SK-N-SH (cell line): ENCODE results near the gene SLX4IP. TPM values are rescaled to one million over a fixed set of nuclear protein-coding genes. Genes with fewer than 3 reads are reported as not detected.

Experiments used
- CTCF ChIA-PET: fragments of 300-600, 350-600 bp; formaldehyde crosslinking; extraction: SDS; loops from one replicate; lab custom pipeline; 2021; lab: Yijun Ruan, JAX
- POLR2A ChIA-PET: fragments of 350-600 bp; sonication (Branson Sonifier 250); formaldehyde crosslinking; extraction: SDS; loops from one replicate; lab custom pipeline; 2020; ENCODE audit warnings: antibody characterized with exemption, inconsistent platforms; lab: Yijun Ruan, JAX
- DNase-seq: peaks from one replicate; pipeline ENCODE4 v3.0.0; 2012
- H2AFZ ChIP-seq: fragments of 200-600 bp; sonication (generic); 2 replicates; pipeline ENCODE4 v1.8.1; 2016; ENCODE audit warnings: antibody characterized with exemption, mild to moderate bottlenecking, low read depth
- H3F3A ChIP-seq: fragments of 200-600 bp; sonication (generic); replicated peaks from 2 replicates; pipeline ENCODE3; 2016; ENCODE audit warnings: antibody characterized with exemption, mild to moderate bottlenecking; ENCODE audit not compliant: insufficient read depth
- H3K27ac ChIP-seq, 2 experiments: fragments of 200-500 bp in 1 of 2; fragments of 200-600 bp in 1 of 2; sonication (Bioruptor generic) in 1 of 2; sonication (generic), shearing (Covaris generic) in 1 of 2; 2 replicates each; pipeline versions ENCODE4 v1.5.1 to v1.6.1; 2014 to 2016; ENCODE audit warnings: low read depth in 2 of 2, inconsistent platforms in 1 of 2, low read length in 1 of 2, mild to moderate bottlenecking in 1 of 2, mixed read lengths in 1 of 2
- H3K27me3 ChIP-seq: fragments of 200-600 bp; sonication (generic), shearing (Covaris generic); 2 replicates; pipeline ENCODE4 v1.6.1; 2016; ENCODE audit warnings: mixed run types; ENCODE audit not compliant: insufficient read depth
- H3K36me3 ChIP-seq, 2 experiments: fragments of 200-500 bp in 1 of 2; fragments of 200-600 bp in 1 of 2; sonication (Bioruptor generic) in 1 of 2; sonication (generic) in 1 of 2; replicated peaks in 1 of 2; 2 replicates each; pipeline versions ENCODE3 to v1.5.1; 2014 to 2016; ENCODE audit warnings: low read length in 1 of 2, mild to moderate bottlenecking in 1 of 2; ENCODE audit not compliant: insufficient read depth in 2 of 2, control insufficient read depth in 1 of 2
- H3K4me1 ChIP-seq, 2 experiments: fragments of 200-500 bp in 1 of 2; fragments of 200-600 bp in 1 of 2; sonication (Bioruptor generic) in 1 of 2; sonication (generic), shearing (Covaris generic) in 1 of 2; 2 replicates each; pipeline versions ENCODE4 v1.5.1 to v1.6.1; 2014 to 2016; ENCODE audit warnings: low read depth in 1 of 2, low read length in 1 of 2, mixed run types in 1 of 2; ENCODE audit not compliant: insufficient read depth in 2 of 2, control insufficient read depth in 1 of 2
- H3K4me2 ChIP-seq: fragments of 200-600 bp; sonication (generic), shearing (Covaris generic); 2 replicates; pipeline ENCODE4 v1.6.1; 2017; ENCODE audit warnings: mixed run types
- H3K4me3 ChIP-seq, 2 experiments: fragments of 200-500 bp in 1 of 2; fragments of 200-600 bp in 1 of 2; sonication (Bioruptor generic) in 1 of 2; sonication (generic), shearing (Covaris generic) in 1 of 2; 2 replicates each; pipeline versions ENCODE4 v1.5.1 to v1.8.1; 2014 to 2016; ENCODE audit warnings: low read depth in 2 of 2, inconsistent platforms in 1 of 2, low read length in 1 of 2, mild to moderate bottlenecking in 1 of 2, mixed read lengths in 1 of 2, moderate library complexity in 1 of 2
- H3K79me2 ChIP-seq: fragments of 200-600 bp; sonication (generic); 2 replicates; pipeline ENCODE4 v1.8.1; 2017; ENCODE audit warnings: mild to moderate bottlenecking; ENCODE audit not compliant: insufficient read depth
- H3K9ac ChIP-seq: fragments of 200-600 bp; sonication (generic); 2 replicates; pipeline ENCODE4 v1.6.1; 2017; ENCODE audit warnings: mixed run types
- H3K9me2 ChIP-seq: fragments of 200-600 bp; sonication (generic); 2 replicates; pipeline ENCODE4 v1.6.1; 2017; ENCODE audit warnings: mixed run types
- H3K9me3 ChIP-seq: fragments of 200-600 bp; sonication (generic); 2 replicates; pipeline ENCODE4 v1.6.1; 2017; ENCODE audit warnings: mixed run types, mild to moderate bottlenecking, moderate library complexity
- H4K20me1 ChIP-seq: fragments of 200-600 bp; sonication (generic); 2 replicates; pipeline ENCODE4 v1.6.1; 2017; ENCODE audit warnings: mild to moderate bottlenecking, mixed run types; ENCODE audit not compliant: insufficient read depth
- ELF1 ChIP-seq: IDR thresholded peaks from 2 replicates; pipeline ENCODE4 v1.4.0; 2012
- EP300 ChIP-seq, 2 experiments: IDR thresholded peaks; 2 replicates each; pipeline versions ENCODE4 v1.4.0 to v1.6.1; 2012; ENCODE audit warnings: borderline replicate concordance in 1 of 2, low read depth in 1 of 2, low read length in 1 of 2
- FOSL2 ChIP-seq: IDR thresholded peaks from 2 replicates; pipeline ENCODE4 v1.4.0; 2012; ENCODE audit warnings: low read depth, mild to moderate bottlenecking, moderate library complexity, borderline replicate concordance
- FOXJ3 ChIP-seq: sonication (generic); formaldehyde crosslinking; IDR thresholded peaks from 2 replicates; pipeline ENCODE4 v1.5.1; 2020; ENCODE audit warnings: mild to moderate bottlenecking, missing genetic modification reagents
- FOXM1 ChIP-seq: IDR thresholded peaks from 2 replicates; pipeline ENCODE4 v1.4.0; 2012; ENCODE audit warnings: low read depth, mild to moderate bottlenecking
- GABPA ChIP-seq: IDR thresholded peaks from 2 replicates; pipeline ENCODE4 v1.4.0; 2012; ENCODE audit warnings: low read depth, mild to moderate bottlenecking
- JUND ChIP-seq: IDR thresholded peaks from 2 replicates; pipeline ENCODE4 v1.4.0; 2012
- MXI1 ChIP-seq: IDR thresholded peaks from 2 replicates; pipeline ENCODE4 v1.6.1; 2012; ENCODE audit warnings: mild to moderate bottlenecking, low read depth, low read length, improper control_type of control experiment
- NFIC ChIP-seq: IDR thresholded peaks from 2 replicates; pipeline ENCODE4 v1.4.0; 2012; ENCODE audit warnings: borderline replicate concordance
- NRF1 ChIP-seq: IDR thresholded peaks from 2 replicates; pipeline ENCODE4 v1.6.1; 2012; ENCODE audit warnings: low read depth, mild to moderate bottlenecking, low read length
- POLR2AphosphoS5 ChIP-seq: IDR thresholded peaks from 2 replicates; pipeline ENCODE4 v1.6.1; 2012; ENCODE audit warnings: low read depth, low read length
- RCOR1 ChIP-seq: fragments of 150-350 bp; IDR thresholded peaks from 2 replicates; pipeline ENCODE4 v1.6.1; 2017; ENCODE audit warnings: antibody characterized with exemption, low read length
- RFX5 ChIP-seq: IDR thresholded peaks from 2 replicates; pipeline ENCODE4 v1.6.1; 2012; ENCODE audit warnings: mild to moderate bottlenecking, improper control_type of control experiment, low read length
- SIN3A ChIP-seq: IDR thresholded peaks from 2 replicates; pipeline ENCODE4 v1.6.1; 2012; ENCODE audit warnings: low read depth, mild to moderate bottlenecking, low read length, moderate library complexity, borderline replicate concordance
- TAF1 ChIP-seq: IDR thresholded peaks from 2 replicates; pipeline ENCODE4 v1.6.1; 2012; ENCODE audit warnings: low read depth, mild to moderate bottlenecking, low read length, moderate library complexity, borderline replicate concordance
- TEAD4 ChIP-seq: IDR thresholded peaks from 2 replicates; pipeline ENCODE4 v1.4.0; 2012; ENCODE audit warnings: mild to moderate bottlenecking, borderline replicate concordance; ENCODE audit not compliant: insufficient read depth
- WGBS: methylation state at CpG from one replicate; pipeline ENCODE4 v1.1.6; 2017; ENCODE audit warnings: low lambda C conversion rate; 5-methylcytosine and 5-hydroxymethylcytosine counted together
- polyA plus RNA-seq, 3 experiments: library from polyadenylated mRNA; depleted of rRNA; stranded (reverse); fragments of >200 nt; gene quantifications; 2 replicates each; pipeline ENCODE4 v1.2.3, GENCODE V29; 2012
- TF ChIP-seq, protein P1 (sequence below): IDR thresholded peaks from 2 replicates; pipeline ENCODE4 v1.4.0; 2012; ENCODE audit warnings: low read depth
- TF ChIP-seq, protein P2 (sequence below): IDR thresholded peaks from 2 replicates; pipeline ENCODE4 v1.4.0; 2012; ENCODE audit warnings: low read depth, borderline replicate concordance
- TF ChIP-seq, protein P3 (sequence below): IDR thresholded peaks from 2 replicates; pipeline ENCODE4 v1.6.1; 2012; ENCODE audit warnings: mild to moderate bottlenecking, low read depth, low read length, moderate library complexity

The SLX4IP gene
- polyA plus RNA-seq, 1 of the 3 experiments (the other 2 are of a cell fraction) = 1.3 TPM

DNA sequence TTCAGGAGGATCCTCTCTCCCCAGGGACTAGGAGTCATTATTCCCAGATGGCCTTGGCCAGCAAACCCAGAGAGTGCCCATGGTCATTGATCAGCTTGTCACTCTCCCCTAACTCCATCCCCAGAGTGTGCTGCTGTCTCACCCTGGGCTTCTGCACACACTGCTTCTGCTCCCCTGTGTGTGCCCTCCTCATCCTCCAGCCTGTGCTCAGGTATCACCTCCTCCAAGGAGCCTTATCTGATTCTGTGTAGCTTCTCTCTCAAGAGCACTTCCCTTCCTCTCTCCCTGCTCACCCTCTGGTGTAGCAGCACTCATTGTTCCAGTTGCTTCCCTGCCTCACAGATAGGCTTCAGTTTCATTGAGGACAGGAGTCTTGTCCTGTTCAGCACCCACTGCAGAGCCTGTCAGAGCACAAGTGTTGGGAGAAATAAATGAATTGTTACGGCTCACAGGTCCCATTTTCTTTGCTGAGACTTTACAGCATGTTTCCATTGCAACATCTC lies 136.3 kb downstream of the SLX4IP start:
- DNase-seq = no peak
- H3K9ac ChIP-seq = no peak overlapping the region
- H3K27ac ChIP-seq = no peak overlapping the region
- H3K79me2 ChIP-seq = no peaks in the 10 kb centered on the region
- no peaks in the 10 kb centered on the region for H3K9me3 ChIP-seq
- no peaks in the 10 kb centered on the region for H3K36me3 ChIP-seq
- TF ChIP-seq NFIC = no peak
- no peak for TF ChIP-seq MXI1
- no peak for TF ChIP-seq SIN3A
- TF ChIP-seq JUND = no peak
- TF ChIP-seq ELF1 = no peak
- no peak for TF ChIP-seq TEAD4
- TF ChIP-seq RCOR1 = no peak
- no peak for TF ChIP-seq FOSL2
- no peak for TF ChIP-seq TAF1
- TF ChIP-seq, protein P1, sequence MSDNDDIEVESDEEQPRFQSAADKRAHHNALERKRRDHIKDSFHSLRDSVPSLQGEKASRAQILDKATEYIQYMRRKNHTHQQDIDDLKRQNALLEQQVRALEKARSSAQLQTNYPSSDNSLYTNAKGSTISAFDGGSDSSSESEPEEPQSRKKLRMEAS = no peak
- TF ChIP-seq EP300 (IDR thresholded peaks at IDR 0.05; ENCODE audit: borderline replicate concordance in 1 of 2, low read depth in 1 of 2, low read length in 1 of 2) = no peak
- no peak for TF ChIP-seq GABPA
- no peak for TF ChIP-seq NRF1
- TF ChIP-seq FOXJ3 = no peak
- TF ChIP-seq, protein P2, sequence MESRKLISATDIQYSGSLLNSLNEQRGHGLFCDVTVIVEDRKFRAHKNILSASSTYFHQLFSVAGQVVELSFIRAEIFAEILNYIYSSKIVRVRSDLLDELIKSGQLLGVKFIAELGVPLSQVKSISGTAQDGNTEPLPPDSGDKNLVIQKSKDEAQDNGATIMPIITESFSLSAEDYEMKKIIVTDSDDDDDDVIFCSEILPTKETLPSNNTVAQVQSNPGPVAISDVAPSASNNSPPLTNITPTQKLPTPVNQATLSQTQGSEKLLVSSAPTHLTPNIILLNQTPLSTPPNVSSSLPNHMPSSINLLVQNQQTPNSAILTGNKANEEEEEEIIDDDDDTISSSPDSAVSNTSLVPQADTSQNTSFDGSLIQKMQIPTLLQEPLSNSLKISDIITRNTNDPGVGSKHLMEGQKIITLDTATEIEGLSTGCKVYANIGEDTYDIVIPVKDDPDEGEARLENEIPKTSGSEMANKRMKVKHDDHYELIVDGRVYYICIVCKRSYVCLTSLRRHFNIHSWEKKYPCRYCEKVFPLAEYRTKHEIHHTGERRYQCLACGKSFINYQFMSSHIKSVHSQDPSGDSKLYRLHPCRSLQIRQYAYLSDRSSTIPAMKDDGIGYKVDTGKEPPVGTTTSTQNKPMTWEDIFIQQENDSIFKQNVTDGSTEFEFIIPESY = no peak
- TF ChIP-seq RFX5 = no peak
- no peak for TF ChIP-seq POLR2AphosphoS5
- TF ChIP-seq FOXM1 = no peak
- TF ChIP-seq, protein P3, sequence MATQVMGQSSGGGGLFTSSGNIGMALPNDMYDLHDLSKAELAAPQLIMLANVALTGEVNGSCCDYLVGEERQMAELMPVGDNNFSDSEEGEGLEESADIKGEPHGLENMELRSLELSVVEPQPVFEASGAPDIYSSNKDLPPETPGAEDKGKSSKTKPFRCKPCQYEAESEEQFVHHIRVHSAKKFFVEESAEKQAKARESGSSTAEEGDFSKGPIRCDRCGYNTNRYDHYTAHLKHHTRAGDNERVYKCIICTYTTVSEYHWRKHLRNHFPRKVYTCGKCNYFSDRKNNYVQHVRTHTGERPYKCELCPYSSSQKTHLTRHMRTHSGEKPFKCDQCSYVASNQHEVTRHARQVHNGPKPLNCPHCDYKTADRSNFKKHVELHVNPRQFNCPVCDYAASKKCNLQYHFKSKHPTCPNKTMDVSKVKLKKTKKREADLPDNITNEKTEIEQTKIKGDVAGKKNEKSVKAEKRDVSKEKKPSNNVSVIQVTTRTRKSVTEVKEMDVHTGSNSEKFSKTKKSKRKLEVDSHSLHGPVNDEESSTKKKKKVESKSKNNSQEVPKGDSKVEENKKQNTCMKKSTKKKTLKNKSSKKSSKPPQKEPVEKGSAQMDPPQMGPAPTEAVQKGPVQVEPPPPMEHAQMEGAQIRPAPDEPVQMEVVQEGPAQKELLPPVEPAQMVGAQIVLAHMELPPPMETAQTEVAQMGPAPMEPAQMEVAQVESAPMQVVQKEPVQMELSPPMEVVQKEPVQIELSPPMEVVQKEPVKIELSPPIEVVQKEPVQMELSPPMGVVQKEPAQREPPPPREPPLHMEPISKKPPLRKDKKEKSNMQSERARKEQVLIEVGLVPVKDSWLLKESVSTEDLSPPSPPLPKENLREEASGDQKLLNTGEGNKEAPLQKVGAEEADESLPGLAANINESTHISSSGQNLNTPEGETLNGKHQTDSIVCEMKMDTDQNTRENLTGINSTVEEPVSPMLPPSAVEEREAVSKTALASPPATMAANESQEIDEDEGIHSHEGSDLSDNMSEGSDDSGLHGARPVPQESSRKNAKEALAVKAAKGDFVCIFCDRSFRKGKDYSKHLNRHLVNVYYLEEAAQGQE = no peak
- H3K4me3 ChIP-seq = no peak overlapping the region
- no peaks in the 10 kb centered on the region for H3K9me2 ChIP-seq
- no peak overlapping the region for H3K4me2 ChIP-seq
- ChIA-PET POLR2A (no interaction called here), CTCF (no interaction called here)
- WGBS = 100% methylated on average over 1 of the region's 1 CpG
- peaks cover 0 to 10% of the 10 kb centered on the region in 2 experiments; a peak in 1 of 4 replicates for H3K4me1 ChIP-seq
- H3F3A ChIP-seq = peaks cover 3% of the 10 kb centered on the region
- no peak overlapping the region for H2AFZ ChIP-seq
- no peaks in the 10 kb centered on the region for H4K20me1 ChIP-seq
- no peaks in the 10 kb centered on the region for H3K27me3 ChIP-seq
